Activated CD4-positive, alpha-beta T cell treated with anti-CD3 and anti-CD28 coated beads, Interleukin-2, Interleukin-4, amounts not matched to agents 100 ng/mL and 50 ng/mL, durations not matched to agents 16 hours and 8 hours (primary cell): ENCODE measurements around the gene MAP1A.

Experiments
- DNase-seq: peaks from one replicate; pipeline ENCODE4 v3.0.0-alpha.2; 2020; ENCODE audit warnings: low spot score

MAP1A gene

GRCh38 chr15:43511012-43511885 lies 6.2 kb upstream of the MAP1A start:
- peak; percentile 19 for DNase-seq

GRCh38 chr15:43513550-43513949 lies 3.9 kb upstream of the MAP1A start:
- DNase-seq, result no peak

- DNase-seq, result peak; percentile 26
Observed at GRCh38 chr15:43514241-43515057, 3.0 kb upstream of the MAP1A start.

GRCh38 chr15:43515741-43516140 lies 1.7 kb upstream of the MAP1A start:
- no peak for DNase-seq

GRCh38 chr15:43516185-43516584 lies 1.2 kb upstream of the MAP1A start:
- DNase-seq, result no peak

DNA sequence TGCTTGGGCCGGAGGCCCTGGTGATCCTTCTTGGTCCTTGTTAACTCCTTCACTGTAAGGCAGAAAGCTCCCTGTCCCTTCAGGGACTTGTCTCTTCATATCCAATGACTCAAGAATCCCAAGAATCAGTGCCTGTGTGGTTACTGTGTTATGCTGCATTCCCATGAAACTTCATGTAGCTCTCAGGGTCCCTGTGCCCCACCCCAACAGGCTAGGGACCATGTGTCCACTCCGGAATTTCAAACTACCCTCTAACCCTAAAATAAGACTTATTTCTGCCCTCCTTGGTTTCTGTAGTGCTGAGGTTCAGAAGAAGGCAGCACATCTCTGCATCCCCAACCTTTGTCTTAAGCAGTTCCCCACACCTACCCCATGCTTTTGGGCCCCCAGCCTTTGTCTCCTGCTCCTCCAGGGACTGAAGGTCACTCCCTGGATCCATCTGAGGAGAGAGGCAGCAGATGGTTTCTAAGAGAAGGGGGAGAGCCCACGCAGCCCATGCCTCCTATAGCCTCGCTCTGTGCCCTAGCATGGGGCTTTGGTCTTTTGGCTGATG lies 531 bp upstream of the MAP1A start:
- DNase-seq, result no peak

- no peak for DNase-seq
Observed at GRCh38 chr15:43518197-43518761, 871 bp downstream of the MAP1A start.

GRCh38 chr15:43519196-43519595 lies 1.8 kb downstream of the MAP1A start:
- DNase-seq, result no peak

DNA sequence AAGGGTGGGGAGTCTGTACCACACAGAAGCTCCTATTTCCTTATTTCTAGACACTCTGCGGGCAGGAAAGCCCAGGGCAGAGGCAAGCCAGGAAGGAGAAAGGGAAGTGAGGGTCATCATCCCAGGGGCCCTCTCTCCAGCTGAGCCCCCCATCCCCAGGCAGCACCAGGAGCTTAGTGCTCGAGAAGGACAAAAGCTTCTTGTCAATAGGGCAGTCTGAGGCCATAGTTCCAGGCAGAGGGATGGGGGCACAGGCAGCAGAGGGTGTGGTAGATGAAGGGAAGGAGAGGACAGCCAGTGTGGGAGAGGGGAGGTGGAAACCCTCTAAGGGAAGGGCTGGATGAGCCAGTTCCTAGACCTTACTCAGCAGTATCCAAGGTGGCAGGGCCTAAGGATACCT lies 2.7 kb downstream of the MAP1A start:
- DNase-seq, result no peak

DNA sequence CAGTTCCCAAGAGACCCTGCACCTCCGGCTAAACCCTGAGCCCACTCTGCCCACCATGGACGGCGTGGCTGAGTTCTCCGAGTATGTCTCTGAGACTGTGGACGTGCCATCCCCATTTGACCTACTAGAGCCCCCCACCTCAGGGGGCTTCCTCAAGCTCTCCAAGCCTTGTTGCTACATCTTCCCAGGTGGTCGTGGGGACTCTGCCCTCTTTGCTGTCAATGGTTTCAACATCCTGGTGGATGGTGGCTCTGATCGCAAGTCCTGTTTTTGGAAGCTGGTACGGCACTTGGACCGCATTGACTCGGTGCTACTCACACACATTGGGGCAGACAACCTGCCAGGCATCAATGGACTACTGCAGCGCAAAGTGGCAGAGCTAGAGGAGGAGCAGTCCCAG lies 4.0 kb downstream of the MAP1A start:
- DNase-seq, result no peak

GRCh38 chr15:43522247-43522646 lies 4.8 kb downstream of the MAP1A start:
- no peak for DNase-seq

- DNase-seq, result no peak
Observed at GRCh38 chr15:43523646-43524045, 6.2 kb downstream of the MAP1A start.

- DNase-seq, result no peak
Observed at GRCh38 chr15:43524254-43524845, 6.9 kb downstream of the MAP1A start.

DNA sequence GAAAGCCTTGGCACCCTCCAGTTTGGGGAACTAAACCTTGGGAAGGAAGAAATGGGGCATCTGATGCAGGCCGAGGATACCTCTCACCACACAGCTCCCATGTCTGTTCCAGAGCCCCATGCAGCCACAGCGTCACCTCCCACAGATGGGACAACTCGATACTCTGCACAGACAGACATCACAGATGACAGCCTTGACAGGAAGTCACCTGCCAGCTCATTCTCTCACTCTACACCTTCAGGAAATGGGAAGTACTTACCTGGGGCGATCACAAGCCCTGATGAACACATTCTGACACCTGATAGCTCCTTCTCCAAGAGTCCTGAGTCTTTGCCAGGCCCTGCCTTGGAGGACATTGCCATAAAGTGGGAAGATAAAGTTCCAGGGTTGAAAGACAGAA lies 7.7 kb downstream of the MAP1A start:
- no peak for DNase-seq

- no peak for DNase-seq
Observed at GRCh38 chr15:43526261-43526930, 9.0 kb downstream of the MAP1A start.

DNA sequence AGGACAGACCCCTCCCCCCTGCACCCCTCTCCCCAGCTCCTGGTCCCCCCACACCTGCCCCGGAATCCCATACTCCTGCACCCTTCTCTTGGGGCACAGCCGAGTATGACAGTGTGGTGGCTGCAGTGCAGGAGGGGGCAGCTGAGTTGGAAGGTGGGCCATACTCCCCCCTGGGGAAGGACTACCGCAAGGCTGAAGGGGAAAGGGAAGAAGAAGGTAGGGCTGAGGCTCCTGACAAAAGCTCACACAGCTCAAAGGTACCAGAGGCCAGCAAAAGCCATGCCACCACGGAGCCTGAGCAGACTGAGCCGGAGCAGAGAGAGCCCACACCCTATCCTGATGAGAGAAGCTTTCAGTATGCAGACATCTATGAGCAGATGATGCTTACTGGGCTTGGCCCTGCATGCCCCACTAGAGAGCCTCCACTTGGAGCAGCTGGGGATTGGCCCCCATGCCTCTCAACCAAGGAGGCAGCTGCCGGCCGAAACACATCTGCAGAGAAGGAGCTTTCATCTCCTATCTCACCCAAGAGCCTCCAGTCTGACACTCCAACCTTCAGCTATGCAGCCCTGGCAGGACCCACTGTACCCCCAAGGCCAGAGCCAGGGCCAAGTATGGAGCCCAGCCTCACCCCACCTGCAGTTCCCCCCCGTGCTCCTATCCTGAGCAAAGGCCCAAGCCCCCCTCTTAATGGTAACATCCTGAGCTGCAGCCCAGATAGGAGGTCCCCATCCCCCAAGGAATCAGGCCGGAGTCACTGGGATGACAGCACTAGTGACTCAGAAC lies 9.8 kb downstream of the MAP1A start:
- no peak for DNase-seq

DNA sequence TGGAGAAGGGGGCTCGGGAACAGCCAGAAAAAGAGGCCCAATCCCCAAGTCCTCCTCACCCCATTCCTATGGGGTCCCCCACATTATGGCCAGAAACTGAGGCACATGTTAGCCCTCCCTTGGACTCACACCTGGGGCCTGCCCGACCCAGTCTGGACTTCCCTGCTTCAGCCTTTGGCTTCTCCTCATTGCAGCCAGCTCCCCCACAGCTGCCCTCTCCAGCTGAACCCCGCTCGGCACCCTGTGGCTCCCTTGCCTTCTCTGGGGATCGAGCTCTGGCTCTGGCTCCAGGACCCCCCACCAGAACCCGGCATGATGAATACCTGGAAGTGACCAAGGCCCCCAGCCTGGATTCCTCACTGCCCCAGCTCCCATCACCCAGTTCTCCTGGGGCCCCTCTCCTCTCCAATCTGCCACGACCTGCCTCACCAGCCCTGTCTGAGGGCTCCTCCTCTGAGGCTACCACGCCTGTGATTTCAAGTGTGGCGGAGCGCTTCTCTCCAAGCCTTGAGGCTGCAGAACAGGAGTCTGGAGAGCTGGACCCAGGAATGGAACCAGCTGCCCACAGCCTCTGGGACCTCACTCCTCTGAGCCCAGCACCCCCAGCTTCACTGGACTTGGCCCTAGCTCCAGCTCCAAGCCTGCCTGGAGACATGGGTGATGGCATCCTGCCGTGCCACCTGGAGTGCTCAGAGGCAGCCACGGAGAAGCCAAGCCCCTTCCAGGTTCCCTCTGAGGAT lies 10.6 kb downstream of the MAP1A start:
- DNase-seq, result no peak

GRCh38 chr15:43528542-43529007 lies 11.2 kb downstream of the MAP1A start:
- no peak for DNase-seq

- DNase-seq, result no peak
Observed at GRCh38 chr15:43529141-43529540, 11.7 kb downstream of the MAP1A start.
